ENCODE data around the gene FAM229A. TPM values are rescaled to one million over a fixed set of nuclear protein-coding genes. Genes with fewer than 3 reads are reported as not detected.

The FAM229A gene
- total RNA-seq, 1 donor from 2014 or later = 7.1 TPM

- Mint-ChIP-seq H3K36me3 (ENCODE audit: low read depth) (peaks cover 5% of the 10 kb centered on the region), H3K4me3 (peak overlapping the region; percentile 92), H3K27me3 (ENCODE audit: low read depth) (peaks cover 4% of the 10 kb centered on the region), H3K9me3 (peaks cover 4% of the 10 kb centered on the region), H3K4me1 (peaks cover 63% of the 10 kb centered on the region), H3K27ac (ENCODE audit: unreplicated experiment) (peak overlapping the region; percentile 99)
- peak; percentile 92 for DNase-seq (ENCODE audit: low read depth, low spot score)
- no peak for TF ChIP-seq CTCF (conservative IDR thresholded peaks at IDR 0.05)
Observed at GRCh38 chr1:32351399-32352238, 10.7 kb downstream of the FAM229A start.

GRCh38 chr1:32350785-32351398 lies 11.4 kb downstream of the FAM229A start:
- Mint-ChIP-seq H3K27ac (ENCODE audit: unreplicated experiment) (peak overlapping the region; percentile 99), H3K4me1 (peaks cover 66% of the 10 kb centered on the region), H3K9me3 (peaks cover 4% of the 10 kb centered on the region), H3K27me3 (ENCODE audit: low read depth) (peaks cover 4% of the 10 kb centered on the region), H3K36me3 (ENCODE audit: low read depth) (peaks cover 5% of the 10 kb centered on the region), H3K4me3 (peak overlapping the region; percentile 92)
- TF ChIP-seq CTCF (conservative IDR thresholded peaks at IDR 0.05) = peak; percentile 72
- peak; percentile 80 for DNase-seq (ENCODE audit: low read depth, low spot score)

- H3K4me1 Mint-ChIP-seq = peaks cover 55% of the 10 kb centered on the region
- peaks cover 4% of the 10 kb centered on the region for H3K9me3 Mint-ChIP-seq
- H3K27ac Mint-ChIP-seq (ENCODE audit: unreplicated experiment) = peak overlapping the region; percentile 95
- no peak for TF ChIP-seq CTCF (conservative IDR thresholded peaks at IDR 0.05)
- H3K27me3 Mint-ChIP-seq (ENCODE audit: low read depth) = peaks cover 4% of the 10 kb centered on the region
- no peak for DNase-seq (ENCODE audit: low read depth, low spot score)
- H3K4me3 Mint-ChIP-seq = peak overlapping the region; percentile 90
- peaks cover 5% of the 10 kb centered on the region for H3K36me3 Mint-ChIP-seq (ENCODE audit: low read depth)
Observed at GRCh38 chr1:32349211-32349708, 13.0 kb downstream of the FAM229A start.

GRCh38 chr1:32346532-32347157 lies 15.6 kb downstream of the FAM229A start:
- H3K4me1 Mint-ChIP-seq = peaks cover 36% of the 10 kb centered on the region
- H3K4me3 Mint-ChIP-seq = peak overlapping the region; percentile 72
- peaks cover 5% of the 10 kb centered on the region for H3K36me3 Mint-ChIP-seq (ENCODE audit: low read depth)
- H3K27ac Mint-ChIP-seq (ENCODE audit: unreplicated experiment) = peak overlapping the region; percentile 30
- no peak for DNase-seq (ENCODE audit: low read depth, low spot score)
- peaks cover 4% of the 10 kb centered on the region for H3K9me3 Mint-ChIP-seq
- TF ChIP-seq CTCF (conservative IDR thresholded peaks at IDR 0.05) = no peak
- H3K27me3 Mint-ChIP-seq (ENCODE audit: low read depth) = peaks cover 4% of the 10 kb centered on the region

- peaks cover 3% of the 10 kb centered on the region for H3K36me3 Mint-ChIP-seq (ENCODE audit: low read depth)
- no peak for TF ChIP-seq CTCF (conservative IDR thresholded peaks at IDR 0.05)
- peaks cover 4% of the 10 kb centered on the region for H3K27me3 Mint-ChIP-seq (ENCODE audit: low read depth)
- peaks cover under 1% of the 10 kb centered on the region for H3K9me3 Mint-ChIP-seq
- DNase-seq (ENCODE audit: low read depth, low spot score) = no peak
- H3K4me3 Mint-ChIP-seq = peak overlapping the region; percentile 8
- H3K27ac Mint-ChIP-seq (ENCODE audit: unreplicated experiment) = no peak overlapping the region
- H3K4me1 Mint-ChIP-seq = peaks cover 38% of the 10 kb centered on the region
Observed at GRCh38 chr1:32345289-32345827, 16.9 kb downstream of the FAM229A start.
